DMS153 (cell line): Measurements from ENCODE around the gene KLHDC10.
"Not testable (repeated sequence)": the region's sequence is repeated elsewhere in the genome, so short reads cannot be mapped to it uniquely, and the experiment has no call there.

Experiments used
- DNase-seq: peaks from one replicate; lab custom pipeline; 2025; lab: John Stamatoyannopoulos, UW

Gene KLHDC10

GRCh38 chr7:130141884-130142653, 71.7 kb downstream of the KLHDC10 start:
- no peak for DNase-seq

- no peak for DNase-seq
Observed at GRCh38 chr7:130142654-130143333, 72.5 kb downstream of the KLHDC10 start.

- DNase-seq = no peak
Observed at GRCh38 chr7:130143334-130143732, 73.0 kb downstream of the KLHDC10 start.

- no peak for DNase-seq
Observed at GRCh38 chr7:130143986-130144311, 73.6 kb downstream of the KLHDC10 start.

GRCh38 chr7:130144312-130145171, 74.2 kb downstream of the KLHDC10 start:
- DNase-seq = no peak

- DNase-seq = no peak
Observed at GRCh38 chr7:130145424-130146100, 75.2 kb downstream of the KLHDC10 start.

- not testable (repeated sequence) for DNase-seq
Observed at GRCh38 chr7:130146142-130146541, 75.8 kb downstream of the KLHDC10 start.

- DNase-seq = no peak
Observed at GRCh38 chr7:130146693-130147405, 76.5 kb downstream of the KLHDC10 start.

- DNase-seq = no peak
Observed at GRCh38 chr7:130147710-130148325, 77.5 kb downstream of the KLHDC10 start.

GRCh38 chr7:130148561-130148960, 78.2 kb downstream of the KLHDC10 start:
- no peak for DNase-seq

GRCh38 chr7:130149281-130150139, 79.2 kb downstream of the KLHDC10 start:
- DNase-seq = peak; percentile 89

GRCh38 chr7:130150587-130150986, 80.3 kb downstream of the KLHDC10 start:
- DNase-seq = no peak

- no peak for DNase-seq
Observed at GRCh38 chr7:130151591-130152492, 81.5 kb downstream of the KLHDC10 start.

- no peak for DNase-seq
Observed at GRCh38 chr7:130152493-130153210, 82.3 kb downstream of the KLHDC10 start.

GRCh38 chr7:130153211-130153908, 83.0 kb downstream of the KLHDC10 start:
- DNase-seq = no peak

GRCh38 chr7:130154131-130154500, 83.8 kb downstream of the KLHDC10 start:
- DNase-seq = peak; percentile 41

- peak; percentile 41 for DNase-seq
Observed at GRCh38 chr7:130154501-130155317, 84.4 kb downstream of the KLHDC10 start.
